Endothelial cell of umbilical vein (primary cell): ENCODE results near the gene HIVEP3. TPM values are rescaled to one million over a fixed set of nuclear protein-coding genes. Genes with fewer than 3 reads are reported as not detected.

Experiments used
- BruUV-seq: library from RNA; stranded (reverse); fragments of 400-500 nt; replicated peaks from 2 replicates; lab custom pipeline; 2021; lab: Mats Ljungman, UMichigan
- CTCF ChIA-PET: fragments of 300-600, 350-600 bp; sonication (Branson Sonifier 250); formaldehyde crosslinking; loops from one replicate; lab custom pipeline; 2021; ENCODE audit warnings: antibody characterized with exemption, inconsistent platforms; lab: Charles Lee
- POLR2A ChIA-PET: fragments of 300-600, 350-600 bp; sonication (Branson Sonifier 250); formaldehyde crosslinking; loops from one replicate; lab custom pipeline; 2021; ENCODE audit warnings: antibody characterized with exemption, inconsistent platforms; lab: Charles Lee
- DNase-seq: peaks from one replicate; pipeline ENCODE4 v3.0.0-alpha.2; 2011; ENCODE audit warnings: low read depth, low spot score
- FAIRE-seq: peaks from 2 replicates; lab custom pipeline; 2011; peaks lifted over from hg19 to GRCh38; lab: Jason Lieb, UNC
- H2AFZ ChIP-seq: 2 replicates; pipeline ENCODE4 v1.6.0; 2012; ENCODE audit warnings: low read depth, low read length, control low read depth, inconsistent platforms
- H3K27ac ChIP-seq: 2 replicates; pipeline ENCODE4 v1.5.1; 2011; ENCODE audit warnings: low read depth, mild to moderate bottlenecking, control low read depth, low read length, moderate library complexity; ENCODE audit not compliant: insufficient read depth
- H3K27me3 ChIP-seq, 2 experiments: 2 replicates each; pipeline versions ENCODE4 v1.6.0 to v1.6.1; 2011; ENCODE audit warnings: low read length in 2 of 2, mixed read lengths in 1 of 2; ENCODE audit not compliant: control insufficient read depth in 2 of 2, insufficient read depth in 2 of 2
- H3K36me3 ChIP-seq, 2 experiments: 2 replicates in 1 of 2; 3 replicates in 1 of 2; pipeline ENCODE4 v1.5.1; 2011; ENCODE audit warnings: low read length in 2 of 2, mild to moderate bottlenecking in 1 of 2, moderate library complexity in 1 of 2; ENCODE audit not compliant: control insufficient read depth in 2 of 2, insufficient read depth in 2 of 2; ENCODE audit errors: extremely low read depth in 1 of 2
- H3K4me1 ChIP-seq: 3 replicates; pipeline ENCODE4 v1.5.1; 2011; ENCODE audit warnings: mild to moderate bottlenecking, low read length; ENCODE audit not compliant: control insufficient read depth, insufficient read depth; ENCODE audit errors: extremely low read depth
- H3K4me2 ChIP-seq: 2 replicates; pipeline ENCODE4 v1.6.1; 2011; ENCODE audit warnings: low read length, control low read depth, mixed read lengths; ENCODE audit not compliant: insufficient read depth
- H3K4me3 ChIP-seq, 3 experiments: fragments of 200-600 bp in 1 of 3; sonication (generic), shearing (Covaris generic) in 1 of 3; replicated peaks in 1 of 3; 2 replicates each; pipeline ENCODE4 v1.5.1; 2011 to 2016; ENCODE audit warnings: control low read depth in 3 of 3, low read length in 3 of 3, mild to moderate bottlenecking in 2 of 3, inconsistent platforms in 1 of 3, low read depth in 1 of 3, moderate library complexity in 1 of 3; ENCODE audit not compliant: insufficient read depth in 1 of 3
- H3K79me2 ChIP-seq: 2 replicates; pipeline ENCODE4 v1.6.0; 2012; ENCODE audit warnings: low read length, inconsistent platforms; ENCODE audit not compliant: control insufficient read depth, insufficient read depth
- H3K9ac ChIP-seq: replicated peaks from 2 replicates; pipeline ENCODE3; 2011; ENCODE audit warnings: low read length, control low read depth; ENCODE audit not compliant: insufficient read depth; ENCODE audit errors: extremely low read depth
- H3K9me1 ChIP-seq: replicated peaks from 3 replicates; pipeline ENCODE4 v1.6.0; 2011; ENCODE audit warnings: mild to moderate bottlenecking, low read length; ENCODE audit not compliant: control insufficient read depth, insufficient read depth; ENCODE audit errors: extremely low read depth
- H3K9me3 ChIP-seq: replicated peaks from 2 replicates; pipeline ENCODE4 v1.5.1; 2012; ENCODE audit warnings: low read length, inconsistent platforms; ENCODE audit not compliant: control insufficient read depth, insufficient read depth
- H4K20me1 ChIP-seq: replicated peaks from 2 replicates; pipeline ENCODE3; 2011; ENCODE audit warnings: mild to moderate bottlenecking, low read length; ENCODE audit not compliant: control insufficient read depth, insufficient read depth; ENCODE audit errors: extremely low read depth
- CTCF ChIP-seq, 2 donors: IDR thresholded peaks; 1 replicate in 1 of 2; 2 replicates in 1 of 2; pipeline ENCODE4 v1.5.1; 2011; ENCODE audit warnings: low read length in 2 of 2, mild to moderate bottlenecking in 2 of 2, moderate library complexity in 2 of 2, control low read depth in 1 of 2, inconsistent platforms in 1 of 2, low read depth in 1 of 2; ENCODE audit not compliant: insufficient read depth in 1 of 2; ENCODE audit errors: extremely low read depth in 1 of 2
- FOS ChIP-seq: IDR thresholded peaks from 2 replicates; pipeline ENCODE4 v1.6.1; 2011; ENCODE audit warnings: mild to moderate bottlenecking, low read length, moderate library complexity, borderline replicate concordance; ENCODE audit not compliant: insufficient read depth
- GATA2 ChIP-seq: IDR thresholded peaks from 2 replicates; pipeline ENCODE4 v1.7.0; 2011; ENCODE audit warnings: low read depth, mild to moderate bottlenecking, moderate library complexity, mixed read lengths, low read length; ENCODE audit not compliant: insufficient read length, insufficient read depth
- JUN ChIP-seq: IDR thresholded peaks from 2 replicates; pipeline ENCODE4 v1.6.1; 2011; ENCODE audit warnings: borderline replicate concordance, low read depth; ENCODE audit not compliant: insufficient read length, insufficient read depth
- MAX ChIP-seq: IDR thresholded peaks from 2 replicates; pipeline ENCODE4 v1.6.1; 2011; ENCODE audit not compliant: insufficient read depth, insufficient read length
- MYC ChIP-seq: IDR thresholded peaks from one replicate; pipeline ENCODE4 v1.6.1; 2011; ENCODE audit warnings: mild to moderate bottlenecking, low read depth, low read length
- POLR2AphosphoS5 ChIP-seq: IDR thresholded peaks from 2 replicates; pipeline ENCODE4 v1.6.1; 2012; ENCODE audit warnings: low read depth, mild to moderate bottlenecking, control low read depth, low read length, moderate library complexity; ENCODE audit not compliant: insufficient read depth
- dilution Hi-C: fragments of 300-500 bp; cut with MboI; formaldehyde crosslinking; loops from one replicate; pipeline ENCODE4 v1.15.0; 2019; ENCODE audit warnings: low sequenced_read_pairs; ENCODE audit not compliant: extremely low pct_ligation_motif_present
- intact Hi-C: fragments of 100-400 bp; cut with micrococcal nuclease; formaldehyde crosslinking; loops from one replicate; pipeline ENCODE4 v1.10.0; 2022
- polyA plus RNA-seq, 4 experiments: library from polyadenylated mRNA; depleted of rRNA in 3 of 4; stranded (reverse) in 3 of 4; unstranded in 1 of 4; fragments of >200 nt; gene quantifications; 2 replicates each; pipeline versions ENCODE4 v1.2.1 to v1.2.3, GENCODE V29; 2011 to 2012; ENCODE audit warnings: missing spikeins in 1 of 4
- total RNA-seq: library from RNA; stranded (reverse); gene quantifications from 2 replicates; pipeline ENCODE4 v1.2.3, GENCODE V29; 2021

The HIVEP3 gene
- total and polyA plus RNA-seq, 2 donors (not counting 3 experiments of a cell fraction or from before 2014, with no cell fraction given), result 3.4 to 4.0 TPM

GRCh38 chr1:41699861-41700248, 218.9 kb downstream of the HIVEP3 start:
- intact Hi-C loops, result no loop called here
- Histone ChIP-seq H3K4me3 (no peak overlapping the region), H2AFZ (no peak overlapping the region), H3K27ac (no peak overlapping the region), H3K36me3 (no peaks in the 10 kb centered on the region), H3K79me2 (no peaks in the 10 kb centered on the region), H4K20me1 (no peaks in the 10 kb centered on the region), H3K4me2 (no peak overlapping the region), H3K4me1 (no peaks in the 10 kb centered on the region), H3K27me3 (no peaks in the 10 kb centered on the region), H3K9ac (no peak overlapping the region), H3K9me3 (no peaks in the 10 kb centered on the region), H3K9me1 (no peaks in the 10 kb centered on the region)
- POLR2A ChIA-PET, result no interaction called here
- no peak for DNase-seq
- dilution Hi-C loops, result no loop called here
- no TSS peak for BruUV-seq
- TF ChIP-seq FOS (no peak), MYC (no peak), MAX (no peak), CTCF (IDR thresholded peaks at IDR 0.05; ENCODE audit: extremely low read depth in 1 of 2, insufficient read depth in 1 of 2, low read depth in 1 of 2, low read length in 2 of 2) (no peak), POLR2AphosphoS5 (no peak), JUN (no peak), GATA2 (no peak)
- FAIRE-seq, result no peak
- CTCF ChIA-PET, result no interaction called here
